Hepatocyte (in vitro differentiated cells): ENCODE data around the gene TMA7.

Experiments
- CTCF ChIP-seq: fragments of 200-600 bp; sonication (generic); IDR thresholded peaks from 2 replicates; pipeline ENCODE4 v1.5.1; 2016; ENCODE audit warnings: antibody characterized with exemption, mild to moderate bottlenecking; ENCODE audit not compliant: poor library complexity
- EZH2 ChIP-seq: fragments of 200-600 bp; sonication (generic); IDR thresholded peaks from 2 replicates; pipeline ENCODE4 v1.6.1; 2016; ENCODE audit warnings: antibody characterized with exemption, mild to moderate bottlenecking, borderline replicate concordance
- EZH2phosphoT487 ChIP-seq: fragments of 200-600 bp; sonication (generic); IDR thresholded peaks from one replicate; pipeline ENCODE4 v1.6.1; 2018; ENCODE audit warnings: antibody characterized with exemption, mild to moderate bottlenecking, low read depth, moderate library complexity; ENCODE audit not compliant: unreplicated experiment, severe bottlenecking

GRCh38 chr3:48434591-48435222 is 5.3 kb upstream of the TMA7 start:
- TF ChIP-seq CTCF = no peak
- TF ChIP-seq EZH2 = no peak
- TF ChIP-seq EZH2phosphoT487 = no peak
